Activated CD8-positive, alpha-beta memory T cell treated with anti-CD3 and anti-CD28 coated beads, Interleukin-2, amount 50 U/mL, for 4 hours (primary cell): ENCODE results near the gene ARHGAP24.

ENCODE experiments used
- DNase-seq: peaks from one replicate; pipeline ENCODE4 v3.0.0-alpha.2; 2020

Gene ARHGAP24

GRCh38 chr4:85474818-85475630 is at the start of gene ARHGAP24:
TSS of gene ARHGAP24 (plus strand) at chr4:85475150.
- DNase-seq, result no peak

GRCh38 chr4:85426366-85426765 is 48.6 kb upstream of the ARHGAP24 start:
- DNase-seq, result no peak

GRCh38 chr4:85427123-85427522 is 47.8 kb upstream of the ARHGAP24 start:
- DNase-seq, result no peak

GRCh38 chr4:85430226-85430625 is 44.7 kb upstream of the ARHGAP24 start:
- DNase-seq, result no peak

DNA sequence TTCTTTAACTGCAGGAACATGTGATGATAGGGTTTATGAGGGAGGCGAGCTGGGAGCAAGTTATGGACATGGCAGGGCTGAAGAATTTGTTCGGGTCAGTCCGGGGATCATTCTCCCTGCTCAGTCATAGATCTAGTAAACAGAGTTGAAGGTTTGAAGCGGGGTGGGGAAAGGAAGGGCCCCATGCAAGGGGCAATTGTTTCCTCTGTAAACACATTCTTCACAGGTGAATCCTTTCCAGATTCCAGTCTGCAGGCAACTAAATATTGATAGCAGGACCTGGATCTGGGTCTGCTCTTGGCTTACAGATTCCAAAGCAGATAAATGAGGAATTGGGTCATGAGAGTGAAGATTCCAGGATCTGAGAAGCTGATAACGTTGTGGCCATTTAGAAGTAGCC is 44.3 kb upstream of the ARHGAP24 start:
- DNase-seq, result no peak

DNA sequence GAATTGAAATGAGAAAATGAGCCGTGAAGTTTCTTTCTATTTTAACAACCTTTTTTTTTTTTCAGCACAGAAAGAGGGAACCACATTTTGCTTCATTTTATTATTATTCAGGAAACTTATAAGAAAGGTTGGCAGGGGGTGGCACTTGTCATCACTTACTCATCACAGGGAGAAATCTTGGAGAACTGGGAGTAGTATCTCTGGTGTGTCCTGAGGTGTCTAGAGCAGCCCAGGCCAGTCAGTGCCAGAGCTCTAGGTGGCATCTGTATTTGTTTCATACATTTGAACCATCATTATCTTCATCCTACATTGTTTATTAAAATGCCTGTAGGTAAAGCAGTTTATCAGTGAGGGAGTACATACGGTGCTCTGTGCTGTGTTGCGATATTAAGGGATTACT is 43.8 kb upstream of the ARHGAP24 start:
- no peak for DNase-seq

DNA sequence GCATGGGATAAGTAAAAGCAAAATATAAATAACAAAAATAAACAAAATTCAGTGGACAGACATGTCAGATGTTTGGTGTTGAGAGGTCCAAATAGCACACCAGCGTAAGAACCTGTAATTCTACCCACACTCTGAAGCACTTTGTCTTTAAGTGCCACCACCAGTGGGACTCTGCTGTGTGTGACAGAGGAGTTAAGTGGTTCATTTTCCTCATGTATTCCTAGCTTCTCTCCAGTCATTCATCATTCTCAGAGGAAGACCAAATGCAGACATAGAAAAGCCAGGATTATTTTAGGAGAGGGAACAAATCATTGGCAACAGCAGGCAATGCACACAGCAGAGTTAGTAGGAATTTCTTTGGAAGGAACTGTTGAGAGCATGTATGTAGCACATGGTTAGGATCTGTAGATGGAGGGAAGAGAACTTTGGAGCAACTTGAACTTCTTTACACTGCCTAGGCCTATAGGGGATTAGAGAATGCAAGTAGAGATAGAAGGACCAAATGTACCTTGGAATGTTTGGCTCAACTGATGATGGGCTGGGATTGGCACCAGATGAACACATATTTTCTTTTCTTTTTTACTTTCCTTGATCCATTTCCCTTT is 43.0 kb upstream of the ARHGAP24 start:
- no peak for DNase-seq

DNA sequence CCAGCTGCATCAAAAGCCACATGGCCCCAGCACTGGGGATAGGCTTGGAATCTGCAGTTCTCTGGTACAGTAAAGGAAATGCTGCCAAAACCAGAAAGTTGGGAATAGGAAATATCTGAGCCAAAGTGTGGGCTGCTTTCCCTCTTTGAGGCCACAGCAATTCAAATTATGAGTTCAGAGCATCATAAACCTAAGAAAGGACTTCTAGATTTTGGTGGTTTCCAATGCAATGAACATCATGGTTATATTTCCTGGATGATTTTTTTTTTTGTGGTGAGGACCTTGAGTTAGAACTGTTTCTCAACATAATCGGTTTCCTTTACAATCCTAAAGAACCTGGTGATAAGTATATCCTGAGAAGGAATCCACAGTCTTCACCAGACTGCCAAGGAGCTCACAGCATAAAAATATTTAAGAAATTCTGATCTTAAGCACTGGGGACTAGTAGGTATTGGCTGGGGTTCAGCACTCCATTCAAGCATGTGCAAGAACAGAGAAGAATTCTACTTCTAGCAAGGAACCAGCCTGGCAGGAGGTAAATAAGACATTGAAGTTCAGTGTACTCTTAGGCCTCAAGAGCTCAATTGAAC is 29.8 kb upstream of the ARHGAP24 start:
- DNase-seq, result no peak

DNA sequence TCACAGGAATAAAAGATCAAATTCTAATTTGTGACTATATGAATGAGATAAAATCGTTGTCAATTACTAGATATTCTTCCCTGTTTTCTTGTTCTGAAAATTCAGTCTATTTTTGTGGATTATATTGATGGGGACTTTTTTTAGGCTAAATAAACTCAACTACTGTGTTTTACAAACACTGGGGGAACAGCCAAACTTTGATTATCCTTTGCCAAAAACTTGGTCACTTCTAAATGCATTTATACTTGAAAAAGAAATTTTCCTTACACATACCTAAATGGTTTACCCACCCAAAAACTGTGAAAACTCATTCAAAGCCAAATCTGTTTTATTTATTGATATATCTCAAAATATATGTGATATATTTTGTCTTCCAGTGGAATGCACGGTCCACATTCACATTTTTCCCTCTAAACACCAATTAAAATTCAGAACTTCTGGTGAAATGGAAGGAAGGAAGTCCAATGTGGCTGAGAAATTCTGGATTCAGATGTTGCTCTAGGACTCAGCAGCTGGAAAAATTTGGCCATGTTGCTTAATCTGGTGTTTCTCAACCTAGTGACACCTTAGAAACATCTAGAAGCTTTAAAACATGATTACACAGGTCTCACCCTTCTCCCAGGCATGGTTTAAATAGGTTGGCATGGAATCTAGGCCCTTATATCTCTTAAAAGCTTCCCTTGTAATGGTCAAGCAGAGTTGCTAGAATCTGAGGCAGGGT is 28.6 kb upstream of the ARHGAP24 start:
- no peak for DNase-seq

DNA sequence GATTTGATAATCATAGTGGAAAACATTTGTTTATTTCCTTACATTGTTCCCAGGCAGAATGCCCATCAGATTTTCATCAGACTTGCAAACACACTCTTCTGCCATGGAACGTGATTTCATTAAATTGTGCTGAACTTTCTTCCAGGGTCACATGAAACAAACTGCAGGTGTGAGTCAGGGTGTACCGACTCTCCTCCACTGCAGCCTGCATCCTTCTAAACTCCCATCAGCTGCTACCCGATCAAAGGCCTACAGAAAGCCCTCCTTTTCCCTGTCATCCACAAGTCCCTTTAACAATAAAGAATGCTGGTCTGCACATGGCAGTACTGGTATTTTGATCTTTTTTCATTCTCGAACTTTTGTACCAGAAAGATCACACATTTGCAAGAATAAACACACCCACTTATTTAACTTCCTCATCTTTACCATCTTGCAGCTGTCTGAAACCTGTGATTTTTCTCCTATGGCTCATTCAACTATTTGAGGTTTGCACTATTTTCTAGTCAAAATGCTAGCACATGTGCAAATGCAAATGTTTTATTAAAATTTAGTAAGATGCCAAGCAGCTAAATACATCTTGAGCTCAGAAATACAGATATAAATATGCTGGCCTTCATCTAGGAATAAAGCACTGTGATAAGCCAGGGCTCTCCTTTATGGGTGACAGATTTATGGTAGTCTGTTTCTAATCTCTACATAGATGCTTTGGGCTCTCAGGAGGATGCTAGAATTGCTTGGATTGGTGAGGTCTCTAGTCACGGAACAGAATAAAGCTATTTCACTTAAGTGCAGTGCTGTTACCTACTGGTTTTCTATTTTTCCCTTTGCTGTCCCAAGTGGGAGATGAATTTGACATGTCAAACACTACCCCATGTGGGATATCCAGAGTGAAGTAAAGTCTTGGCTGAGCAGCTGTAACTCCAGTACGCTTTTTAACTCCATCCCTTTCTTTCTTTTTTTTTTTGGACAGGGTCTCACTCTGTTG is 25.8 kb upstream of the ARHGAP24 start:
- DNase-seq, result no peak

GRCh38 chr4:85452058-85452731 is 22.8 kb upstream of the ARHGAP24 start:
- DNase-seq, result no peak

- DNase-seq, result no peak
Observed at GRCh38 chr4:85455942-85456341, 19.0 kb upstream of the ARHGAP24 start.

DNA sequence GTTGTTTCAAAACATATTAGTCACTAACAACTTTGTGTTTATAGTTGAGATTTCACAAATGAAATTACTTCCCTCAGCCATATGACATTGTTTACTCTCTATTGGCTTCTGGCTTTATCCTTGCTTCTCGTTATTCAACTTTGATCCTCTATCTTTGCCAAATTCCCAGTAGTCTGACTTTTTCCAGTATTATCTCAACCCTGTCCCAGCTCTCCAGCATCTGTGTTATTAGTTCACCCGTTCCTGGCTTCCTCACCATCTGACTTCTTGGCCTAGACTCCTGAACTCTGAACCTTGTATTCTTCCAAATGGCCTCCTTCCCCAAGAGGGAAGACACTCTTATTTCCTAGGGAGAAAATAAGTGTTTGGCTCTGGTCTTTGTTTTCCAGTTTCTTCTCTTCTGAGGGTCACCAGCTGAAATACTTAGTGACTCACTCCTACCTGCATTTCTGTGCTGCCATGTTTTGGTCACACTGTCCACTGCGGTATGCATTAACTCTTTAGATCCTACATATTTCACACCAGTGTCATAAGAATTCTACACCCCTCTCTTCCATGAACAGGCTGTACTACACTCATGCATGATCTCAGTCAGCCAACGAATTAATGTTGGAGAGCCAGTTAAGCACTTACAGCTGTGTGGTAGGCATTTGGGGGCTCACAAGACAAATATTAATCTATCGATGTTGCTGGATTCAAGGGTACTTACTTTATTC is 17.0 kb upstream of the ARHGAP24 start:
- no peak for DNase-seq

GRCh38 chr4:85459736-85460135 is 15.2 kb upstream of the ARHGAP24 start:
- no peak for DNase-seq

- DNase-seq, result no peak
Observed at GRCh38 chr4:85474356-85474755, 594 bp upstream of the ARHGAP24 start.

DNA sequence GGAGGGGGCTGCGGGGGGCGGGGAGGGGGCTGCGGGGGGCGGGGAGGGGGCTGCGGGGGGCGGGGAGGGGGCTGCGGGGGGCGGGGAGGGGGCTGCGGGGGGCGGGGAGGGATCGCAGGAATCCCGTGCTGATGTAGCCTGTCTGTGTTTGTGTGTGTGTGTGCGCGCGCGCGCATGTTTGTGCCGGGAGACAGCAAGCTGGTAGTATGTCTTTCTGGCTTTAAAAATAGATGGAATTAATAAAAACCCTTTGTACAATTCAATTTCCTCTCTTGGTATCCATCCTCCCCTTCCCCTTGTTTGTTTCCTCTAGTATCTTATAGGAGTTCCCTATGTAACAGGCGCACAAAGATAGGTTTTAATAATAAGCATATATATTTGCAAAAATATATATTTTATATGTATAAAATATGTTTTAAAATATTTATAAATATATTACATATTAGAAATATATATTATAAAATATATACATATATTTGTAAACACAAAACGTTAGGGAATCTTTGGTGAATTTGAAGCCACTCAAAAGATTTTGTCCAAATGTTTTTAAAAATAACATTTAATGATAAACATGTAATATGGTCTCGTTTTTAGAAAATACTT is 782 bp downstream of the ARHGAP24 start:
- DNase-seq, result no peak

DNA sequence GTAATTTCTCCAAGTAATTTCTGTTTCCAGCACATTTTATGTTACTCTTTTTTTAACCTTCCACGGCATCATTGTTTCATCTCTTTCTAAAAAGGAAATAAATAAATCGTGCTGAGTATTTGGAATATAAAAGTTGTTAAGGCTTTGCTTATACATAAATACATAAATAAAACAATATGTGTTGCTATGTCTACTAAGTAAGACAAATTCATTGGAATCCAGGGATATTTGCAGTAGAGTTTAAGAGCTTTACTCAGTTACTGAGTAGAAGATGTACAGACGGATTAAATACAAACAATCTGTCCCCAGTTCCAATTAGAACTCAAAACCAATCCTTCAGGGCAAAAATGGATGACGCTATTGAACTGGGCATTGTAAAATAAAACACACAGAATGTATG is 1.4 kb downstream of the ARHGAP24 start:
- no peak for DNase-seq

DNA sequence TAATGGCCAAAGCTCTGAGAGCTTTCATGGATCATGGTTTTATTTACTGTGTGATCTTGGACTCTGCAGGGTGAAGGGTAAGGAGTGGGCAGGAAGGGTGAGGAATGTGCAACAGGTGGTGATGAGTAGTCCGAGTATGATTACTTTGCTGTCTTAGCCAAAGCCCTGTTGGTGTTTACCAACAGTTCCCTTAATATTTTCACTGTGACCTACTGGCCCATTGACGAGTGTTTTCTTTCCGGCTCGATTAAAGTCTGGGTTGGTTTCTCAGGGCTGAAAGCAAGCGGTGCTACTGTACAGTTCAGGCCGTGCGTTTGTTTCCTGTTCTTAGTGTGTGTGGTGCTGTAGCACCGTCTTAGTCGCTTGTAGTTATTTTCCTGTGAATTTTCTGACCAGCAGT is 2.6 kb downstream of the ARHGAP24 start:
- DNase-seq, result no peak

- DNase-seq, result no peak
Observed at GRCh38 chr4:85478576-85478975, 3.6 kb downstream of the ARHGAP24 start.

GRCh38 chr4:85482010-85482738 is 7.2 kb downstream of the ARHGAP24 start:
- DNase-seq, result no peak
